Fibroblast of peridontal ligament (primary cell): ENCODE data around the gene TFPI.
"Not testable (repeated sequence)": the region's sequence is repeated elsewhere in the genome, so short reads cannot be mapped to it uniquely, and the experiment has no call there.

Source experiments
- DNase-seq: peaks from one replicate; pipeline ENCODE4 v3.0.0-alpha.2; 2010; ENCODE audit errors: extremely low read depth

TFPI gene

GRCh38 chr2:187528042-187528441 is 26.2 kb downstream of the TFPI start:
- no peak for DNase-seq

GRCh38 chr2:187527262-187527661 is 27.0 kb downstream of the TFPI start:
- DNase-seq = peak; percentile 83

DNA sequence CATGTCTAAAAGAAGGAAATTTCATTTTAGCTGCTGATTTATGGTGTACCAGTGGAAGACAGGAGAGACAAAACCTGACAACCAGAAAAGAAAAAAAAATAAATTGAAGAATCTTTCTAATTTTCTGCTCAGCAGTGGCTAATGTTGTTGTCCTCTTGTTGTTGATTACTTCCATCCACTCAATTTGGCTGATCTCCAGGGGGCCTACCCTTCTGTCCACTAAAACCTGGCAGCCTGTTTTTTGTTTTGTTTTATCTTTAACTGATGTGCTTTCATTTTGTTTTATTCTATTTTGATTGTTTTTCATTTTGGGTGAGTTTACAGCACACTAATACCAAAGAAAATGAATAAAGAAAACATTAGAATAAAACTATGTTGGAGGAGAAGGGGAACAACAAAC is 27.4 kb downstream of the TFPI start:
- no peak for DNase-seq

GRCh38 chr2:187525163-187525900 is 28.9 kb downstream of the TFPI start:
- DNase-seq = peak; percentile 56

- DNase-seq = no peak
These were observed 30.9 kb downstream of the TFPI start for GRCh38 chr2:187523325-187523724.

DNA sequence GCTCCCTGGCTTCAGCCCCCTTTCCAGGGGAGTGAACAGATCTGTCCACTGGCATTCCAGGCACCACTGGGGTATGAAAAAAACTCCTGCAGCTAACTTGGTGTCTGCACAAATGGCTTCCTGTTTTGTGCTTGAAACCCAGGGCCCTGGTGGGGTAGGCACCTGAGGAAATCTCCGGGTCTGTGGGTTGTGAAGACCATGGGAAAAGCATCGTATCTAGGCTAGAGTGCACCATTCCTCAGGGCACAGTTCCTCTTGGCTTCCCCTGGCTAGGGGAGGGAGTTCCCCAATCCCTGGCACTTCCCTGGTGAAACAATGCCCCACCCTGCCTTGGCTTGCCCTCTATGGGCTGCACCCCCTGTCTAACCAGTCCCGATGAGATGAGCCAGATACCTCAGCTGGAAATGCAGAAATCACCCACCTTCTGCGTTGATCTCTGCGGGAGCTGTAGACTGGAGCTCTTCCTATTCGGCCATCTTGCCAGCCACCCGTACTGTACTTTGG is 34.1 kb downstream of the TFPI start:
- DNase-seq = no peak

DNA sequence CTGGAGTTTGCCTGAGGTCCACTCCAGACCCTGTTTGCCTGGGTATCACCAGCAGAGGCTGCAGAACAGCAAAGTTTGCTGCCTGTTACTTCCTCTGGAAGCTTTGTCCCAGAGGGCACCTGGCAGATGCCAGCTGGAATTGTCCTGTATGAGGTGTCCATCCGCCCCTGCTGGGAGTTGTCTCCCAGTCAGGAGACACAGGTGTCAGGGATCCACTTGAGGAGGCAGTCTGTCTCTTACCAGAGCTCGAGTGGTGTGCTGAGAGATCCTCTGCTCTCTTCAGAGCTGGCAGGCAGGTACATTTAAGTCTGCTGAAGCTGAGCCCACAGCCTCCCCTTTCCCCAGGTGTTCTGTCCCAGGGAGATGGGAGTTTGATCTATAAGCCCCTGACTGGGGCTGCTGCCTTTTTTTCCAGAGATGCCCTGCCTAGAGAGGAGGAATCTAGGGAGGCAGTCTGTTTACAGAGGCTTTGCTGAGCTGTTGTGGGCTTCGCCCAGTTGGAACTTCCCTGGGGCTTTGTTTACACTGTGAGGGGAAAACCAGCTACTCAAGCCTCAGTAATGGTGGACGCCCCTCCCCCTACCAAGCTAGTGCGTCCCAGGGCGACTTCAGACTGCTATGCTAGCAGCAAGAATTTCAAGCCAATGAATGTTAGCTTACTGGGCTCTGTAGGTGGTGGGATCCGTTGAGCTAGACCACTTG is 34.7 kb downstream of the TFPI start:
- no peak for DNase-seq

GRCh38 chr2:187517750-187518361 is 36.4 kb downstream of the TFPI start:
- DNase-seq = not testable (repeated sequence)

GRCh38 chr2:187516630-187517510 is 37.4 kb downstream of the TFPI start:
- DNase-seq = not testable (repeated sequence)

DNA sequence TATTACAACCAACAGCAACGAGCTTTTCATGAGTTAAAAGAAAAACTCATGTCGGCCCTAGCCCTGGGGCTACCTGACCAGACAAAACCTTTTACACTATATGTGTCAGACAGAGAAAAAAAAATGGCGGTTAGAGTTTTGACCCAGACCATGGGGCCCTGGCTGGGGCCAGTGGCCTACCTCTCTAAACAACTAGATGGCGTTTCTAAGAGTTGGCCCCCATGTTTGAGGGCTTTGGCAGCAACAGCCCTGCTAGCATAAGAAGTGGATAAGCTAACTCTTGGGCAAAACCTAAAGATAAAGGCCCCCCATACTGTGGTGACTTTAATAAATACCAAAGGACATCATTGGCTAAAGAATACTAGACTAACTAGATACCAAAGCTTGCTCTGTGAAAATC is 39.3 kb downstream of the TFPI start:
- no peak for DNase-seq

DNA sequence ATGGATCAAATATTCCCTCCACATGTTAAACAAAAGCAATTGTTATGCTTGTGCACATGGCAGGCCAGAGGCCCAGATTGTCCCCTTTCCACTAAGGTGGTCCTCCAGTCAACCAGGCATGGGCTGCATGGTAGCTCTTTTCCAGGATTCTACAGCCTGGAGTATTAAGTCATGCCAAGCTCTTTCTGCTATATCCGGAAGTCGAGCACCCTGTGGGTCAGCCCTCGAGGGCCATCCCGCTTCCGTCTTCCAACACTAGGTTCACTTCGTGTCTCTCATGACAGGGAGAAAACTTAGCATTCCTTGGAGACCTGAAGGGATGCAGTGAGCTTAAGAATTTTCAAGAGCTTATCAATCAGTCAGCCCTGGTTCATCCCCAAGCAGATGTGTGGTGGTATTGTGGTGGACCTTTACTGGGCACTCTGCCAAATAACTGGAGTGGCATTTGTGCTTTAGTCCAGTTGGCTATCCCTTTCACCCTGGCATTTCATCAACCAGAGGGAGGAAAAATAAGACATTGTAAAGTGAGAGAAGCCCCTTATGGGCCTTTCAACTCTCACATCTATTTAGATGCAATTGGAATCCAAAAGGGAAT is 39.9 kb downstream of the TFPI start:
- not testable (repeated sequence) for DNase-seq

GRCh38 chr2:187513460-187514234 is 40.6 kb downstream of the TFPI start:
- not testable (repeated sequence) for DNase-seq

GRCh38 chr2:187511356-187512315 is 42.6 kb downstream of the TFPI start:
- no peak for DNase-seq

- DNase-seq = not testable (repeated sequence)
These were observed 43.5 kb downstream of the TFPI start for GRCh38 chr2:187510419-187511355.

DNA sequence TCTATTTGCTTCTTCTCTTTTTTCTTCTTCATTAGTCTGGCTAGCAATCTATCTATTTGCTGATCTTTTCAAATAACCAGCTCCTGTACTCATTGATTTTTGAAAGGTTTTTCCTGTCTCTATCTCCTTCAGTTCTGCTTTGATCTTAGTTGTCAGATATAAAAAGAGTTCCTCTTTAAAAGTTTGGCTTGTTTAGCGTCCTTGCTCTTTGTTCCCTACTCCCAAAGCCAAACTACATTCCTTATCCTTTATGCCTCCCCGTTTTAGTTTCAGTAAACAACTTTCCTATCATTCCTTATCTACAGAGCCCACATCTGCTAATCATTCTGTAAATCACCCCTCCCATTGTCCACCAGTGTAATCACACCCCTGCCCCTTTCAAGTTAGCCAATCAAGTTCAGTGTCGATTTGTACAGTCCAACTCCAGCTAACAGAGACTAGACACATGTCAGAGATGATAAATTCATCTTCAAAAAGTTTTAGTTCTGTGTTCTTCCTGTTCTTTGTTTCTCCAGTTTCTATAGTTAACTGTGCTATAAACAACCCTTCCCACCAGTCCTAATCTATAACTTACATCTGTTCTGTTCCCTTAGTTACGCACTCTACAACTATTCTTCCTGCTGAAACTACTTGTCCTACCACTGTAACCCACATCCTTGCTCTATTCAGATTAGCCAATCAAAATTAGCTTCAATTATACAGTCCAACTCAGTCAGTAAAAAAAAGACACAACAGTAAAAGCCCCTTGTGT is 44.4 kb downstream of the TFPI start:
- DNase-seq = no peak

GRCh38 chr2:187506416-187506815 is 47.8 kb downstream of the TFPI start:
- DNase-seq = no peak

- no peak for DNase-seq
These were observed 49.1 kb downstream of the TFPI start for GRCh38 chr2:187505065-187505672.
